ENCODE results near the gene FAM111A.
A peak's percentile ranks its signal among the peaks of the same experiment; 100 is the strongest.

FAM111A gene

DNA sequence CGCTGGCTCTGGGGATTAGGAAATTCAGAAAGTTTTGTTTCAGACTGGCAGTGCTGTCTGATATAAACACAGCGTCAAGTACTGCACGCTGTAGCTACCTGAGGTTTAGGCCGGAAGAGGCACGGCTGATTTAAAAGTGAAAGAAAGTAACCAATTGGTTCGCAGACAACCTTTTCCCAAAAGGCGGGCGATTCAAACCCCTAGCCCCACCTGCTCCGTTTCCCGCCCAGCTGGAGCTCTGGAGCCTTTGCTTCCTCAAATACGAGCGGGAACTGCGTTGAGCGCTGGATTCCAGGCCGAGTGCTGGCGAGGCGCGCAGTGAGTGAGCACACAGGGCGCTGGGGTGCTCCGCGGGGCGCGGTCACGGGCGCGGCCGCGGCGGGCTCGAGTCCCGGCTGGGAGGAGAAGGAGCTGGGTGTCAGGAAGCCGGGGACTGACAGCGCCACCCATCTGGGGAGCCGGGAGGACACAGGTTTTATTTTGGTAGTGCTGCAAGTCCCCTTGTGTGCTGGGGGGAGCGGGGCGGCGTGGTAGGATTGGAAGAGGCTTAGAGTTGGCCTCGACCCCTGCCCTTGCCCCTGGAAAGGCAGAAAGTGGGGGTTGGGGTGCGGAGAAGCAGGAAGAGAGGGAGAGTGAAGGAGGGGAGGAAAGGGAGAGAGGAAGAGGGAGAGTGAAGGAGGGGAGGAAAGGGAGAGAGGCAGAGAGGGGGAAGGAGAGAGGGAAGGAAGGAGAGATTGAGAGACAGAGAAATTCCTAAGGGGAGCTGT, 2.1 kb downstream of the FAM111A start:
- H3K4me3 ChIP-seq (ENCODE audit: severe bottlenecking) = peak overlapping the region; percentile 43
- H3K27me3 ChIP-seq (ENCODE audit: insufficient read depth, poor library complexity, severe bottlenecking) = no peaks in the 10 kb centered on the region
- TF ChIP-seq, protein P1, sequence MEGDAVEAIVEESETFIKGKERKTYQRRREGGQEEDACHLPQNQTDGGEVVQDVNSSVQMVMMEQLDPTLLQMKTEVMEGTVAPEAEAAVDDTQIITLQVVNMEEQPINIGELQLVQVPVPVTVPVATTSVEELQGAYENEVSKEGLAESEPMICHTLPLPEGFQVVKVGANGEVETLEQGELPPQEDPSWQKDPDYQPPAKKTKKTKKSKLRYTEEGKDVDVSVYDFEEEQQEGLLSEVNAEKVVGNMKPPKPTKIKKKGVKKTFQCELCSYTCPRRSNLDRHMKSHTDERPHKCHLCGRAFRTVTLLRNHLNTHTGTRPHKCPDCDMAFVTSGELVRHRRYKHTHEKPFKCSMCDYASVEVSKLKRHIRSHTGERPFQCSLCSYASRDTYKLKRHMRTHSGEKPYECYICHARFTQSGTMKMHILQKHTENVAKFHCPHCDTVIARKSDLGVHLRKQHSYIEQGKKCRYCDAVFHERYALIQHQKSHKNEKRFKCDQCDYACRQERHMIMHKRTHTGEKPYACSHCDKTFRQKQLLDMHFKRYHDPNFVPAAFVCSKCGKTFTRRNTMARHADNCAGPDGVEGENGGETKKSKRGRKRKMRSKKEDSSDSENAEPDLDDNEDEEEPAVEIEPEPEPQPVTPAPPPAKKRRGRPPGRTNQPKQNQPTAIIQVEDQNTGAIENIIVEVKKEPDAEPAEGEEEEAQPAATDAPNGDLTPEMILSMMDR (IDR thresholded peaks at IDR 0.05; ENCODE audit: poor library complexity, severe bottlenecking) = peak; percentile 27
- DNase-seq (ENCODE audit: low spot score) (peak; percentile 91), ATAC-seq (ENCODE audit: low read depth) (peak; percentile 63)
- H3K9me3 ChIP-seq (ENCODE audit: severe bottlenecking) = no peaks in the 10 kb centered on the region
- peaks cover 42% of the 10 kb centered on the region for H3K36me3 ChIP-seq (ENCODE audit: low read depth)
- H3K4me1 ChIP-seq (ENCODE audit: insufficient read depth, poor library complexity, severe bottlenecking) = peaks cover 22% of the 10 kb centered on the region
- peak overlapping the region; percentile 84 for H3K27ac ChIP-seq (ENCODE audit: poor library complexity, severe bottlenecking)

DNA sequence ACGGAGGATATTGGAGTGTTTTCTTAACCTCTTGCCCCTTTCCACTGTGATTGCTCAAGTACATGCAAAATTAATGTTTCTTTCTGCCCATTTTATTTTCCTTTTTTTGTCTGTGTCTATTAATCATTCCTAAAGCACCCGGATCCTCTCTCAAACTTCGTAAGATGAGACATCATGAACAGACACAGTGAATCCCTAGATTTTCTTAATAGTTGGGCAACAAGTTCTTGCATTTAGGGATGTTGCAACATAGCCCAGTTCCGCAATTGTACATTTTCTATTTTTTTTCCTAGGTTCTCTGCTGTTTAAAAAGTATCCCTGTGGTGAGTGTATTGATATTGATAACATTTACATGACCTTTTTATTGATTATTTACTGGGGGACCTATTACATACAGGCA, 2.9 kb downstream of the FAM111A start:
- Histone ChIP-seq H3K27me3 (ENCODE audit: insufficient read depth, poor library complexity, severe bottlenecking) (no peaks in the 10 kb centered on the region), H3K36me3 (ENCODE audit: low read depth) (peaks cover 50% of the 10 kb centered on the region), H3K4me3 (ENCODE audit: severe bottlenecking) (peak overlapping the region; percentile 43), H3K4me1 (ENCODE audit: insufficient read depth, poor library complexity, severe bottlenecking) (peaks cover 22% of the 10 kb centered on the region), H3K27ac (ENCODE audit: poor library complexity, severe bottlenecking) (peak overlapping the region; percentile 84), H3K9me3 (ENCODE audit: severe bottlenecking) (no peaks in the 10 kb centered on the region)
- ATAC-seq (ENCODE audit: low read depth) (no peak), DNase-seq (ENCODE audit: low spot score) (no peak)
- TF ChIP-seq, protein P1 (IDR thresholded peaks at IDR 0.05; ENCODE audit: poor library complexity, severe bottlenecking) = no peak

DNA sequence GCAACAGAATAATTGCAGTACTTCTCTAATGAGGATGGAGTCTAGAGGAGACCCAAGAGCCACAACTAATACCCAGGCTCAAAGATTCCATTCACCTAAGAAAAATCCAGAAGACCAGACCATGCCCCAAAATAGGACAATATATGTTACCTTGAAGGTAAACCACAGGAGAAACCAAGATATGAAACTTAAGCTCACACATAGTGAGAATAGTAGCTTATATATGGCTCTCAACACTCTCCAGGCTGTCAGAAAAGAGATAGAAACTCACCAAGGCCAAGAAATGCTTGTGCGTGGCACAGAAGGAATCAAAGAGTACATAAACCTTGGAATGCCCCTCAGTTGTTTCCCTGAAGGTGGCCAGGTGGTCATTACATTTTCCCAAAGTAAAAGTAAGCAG, 9.1 kb downstream of the FAM111A start:
- no peaks in the 10 kb centered on the region for H3K9me3 ChIP-seq (ENCODE audit: severe bottlenecking)
- H3K27ac ChIP-seq (ENCODE audit: poor library complexity, severe bottlenecking) = no peak overlapping the region
- no peak overlapping the region for H3K4me3 ChIP-seq (ENCODE audit: severe bottlenecking)
- TF ChIP-seq, protein P1 (IDR thresholded peaks at IDR 0.05; ENCODE audit: poor library complexity, severe bottlenecking) = no peak
- H3K27me3 ChIP-seq (ENCODE audit: insufficient read depth, poor library complexity, severe bottlenecking) = no peaks in the 10 kb centered on the region
- H3K4me1 ChIP-seq (ENCODE audit: insufficient read depth, poor library complexity, severe bottlenecking) = peaks cover 2% of the 10 kb centered on the region
- DNase-seq (ENCODE audit: low spot score) = no peak
- H3K36me3 ChIP-seq (ENCODE audit: low read depth) = peaks cover 66% of the 10 kb centered on the region
- no peak for ATAC-seq (ENCODE audit: low read depth)

DNA sequence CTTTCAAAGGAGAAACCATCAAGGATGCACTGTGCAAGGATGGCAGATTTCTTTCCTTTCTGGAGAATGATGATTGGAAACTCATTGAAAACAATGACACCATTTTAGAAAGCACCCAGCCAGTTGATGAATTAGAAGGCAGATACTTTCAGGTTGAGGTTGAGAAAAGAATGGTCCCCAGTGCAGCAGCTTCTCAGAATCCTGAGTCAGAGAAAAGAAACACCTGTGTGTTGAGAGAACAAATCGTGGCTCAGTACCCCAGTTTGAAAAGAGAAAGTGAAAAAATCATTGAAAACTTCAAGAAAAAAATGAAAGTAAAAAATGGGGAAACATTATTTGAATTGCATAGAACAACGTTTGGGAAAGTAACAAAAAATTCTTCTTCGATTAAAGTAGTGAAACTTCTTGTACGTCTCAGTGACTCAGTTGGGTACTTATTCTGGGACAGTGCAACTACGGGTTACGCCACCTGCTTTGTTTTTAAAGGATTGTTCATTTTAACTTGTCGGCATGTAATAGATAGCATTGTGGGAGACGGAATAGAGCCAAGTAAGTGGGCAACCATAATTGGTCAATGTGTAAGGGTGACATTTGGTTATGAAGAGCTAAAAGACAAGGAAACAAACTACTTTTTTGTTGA, 9.8 kb downstream of the FAM111A start:
- Histone ChIP-seq H3K4me1 (ENCODE audit: insufficient read depth, poor library complexity, severe bottlenecking) (no peaks in the 10 kb centered on the region), H3K27me3 (ENCODE audit: insufficient read depth, poor library complexity, severe bottlenecking) (no peaks in the 10 kb centered on the region), H3K27ac (ENCODE audit: poor library complexity, severe bottlenecking) (no peak overlapping the region), H3K9me3 (ENCODE audit: severe bottlenecking) (no peaks in the 10 kb centered on the region), H3K4me3 (ENCODE audit: severe bottlenecking) (no peak overlapping the region), H3K36me3 (ENCODE audit: low read depth) (peaks cover 59% of the 10 kb centered on the region)
- DNase-seq (ENCODE audit: low spot score) = no peak
- TF ChIP-seq, protein P1 (IDR thresholded peaks at IDR 0.05; ENCODE audit: poor library complexity, severe bottlenecking) = no peak
- ATAC-seq (ENCODE audit: low read depth) = no peak

DNA sequence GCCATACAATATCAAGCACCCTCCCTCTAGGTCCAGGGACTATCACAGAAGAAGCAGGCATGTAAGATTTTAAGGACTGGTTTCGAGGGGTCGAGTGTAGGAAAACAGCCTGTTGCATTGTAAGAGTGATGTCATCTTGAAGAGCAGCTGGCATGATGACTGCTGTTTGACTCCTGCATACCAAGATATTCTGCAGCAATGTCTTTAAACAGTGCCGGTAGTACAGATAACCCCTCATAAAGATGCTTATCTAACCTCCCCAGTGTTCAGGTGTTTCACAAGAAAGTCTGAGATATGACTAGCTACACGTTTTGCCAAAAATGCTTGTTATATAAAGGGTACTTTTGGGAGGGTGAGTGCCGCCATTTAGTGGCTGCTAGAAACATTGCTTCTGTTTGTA, 12.0 kb downstream of the FAM111A start:
- no peak overlapping the region for H3K27ac ChIP-seq (ENCODE audit: poor library complexity, severe bottlenecking)
- no peaks in the 10 kb centered on the region for H3K27me3 ChIP-seq (ENCODE audit: insufficient read depth, poor library complexity, severe bottlenecking)
- ATAC-seq (ENCODE audit: low read depth) (no peak), DNase-seq (ENCODE audit: low spot score) (no peak)
- H3K4me1 ChIP-seq (ENCODE audit: insufficient read depth, poor library complexity, severe bottlenecking) = no peaks in the 10 kb centered on the region
- no peaks in the 10 kb centered on the region for H3K9me3 ChIP-seq (ENCODE audit: severe bottlenecking)
- no peak overlapping the region for H3K4me3 ChIP-seq (ENCODE audit: severe bottlenecking)
- TF ChIP-seq, protein P1 (IDR thresholded peaks at IDR 0.05; ENCODE audit: poor library complexity, severe bottlenecking) = no peak
- peaks cover 38% of the 10 kb centered on the region for H3K36me3 ChIP-seq (ENCODE audit: low read depth)

Measured in RWPE2 (cell line).